IPS-18c (cell line): ENCODE data around the gene MKNK2.
A peak's percentile ranks its signal among the peaks of the same experiment; 100 is the strongest.
"Not testable (repeated sequence)": the region's sequence is repeated elsewhere in the genome, so short reads cannot be mapped to it uniquely, and the experiment has no call there.

Experiments
- H3K4me3 ChIP-seq: 2 replicates; pipeline ENCODE4 v1.7.0; 2013; ENCODE audit warnings: low read depth, mild to moderate bottlenecking, low read length, moderate library complexity; ENCODE audit not compliant: insufficient read depth
- H3K9me3 ChIP-seq: one replicate; pipeline ENCODE4 v1.6.1; 2013; ENCODE audit warnings: mild to moderate bottlenecking, low read length, moderate library complexity; ENCODE audit not compliant: control insufficient read depth, insufficient read depth

The MKNK2 gene

GRCh38 chr19:2050991-2051772, at the start of gene MKNK2:
Gene MKNK2, minus strand, starts transcription at chr19:2051244. Its CDS starts 393 bp downstream, at chr19:2050851.
- no peaks in the 10 kb centered on the region for H3K9me3 ChIP-seq
- peak within 1 kb of the TSS; percentile 79 for H3K4me3 ChIP-seq

GRCh38 chr19:2100719-2101061, 49.6 kb upstream of the MKNK2 start:
- no peak overlapping the region for H3K4me3 ChIP-seq

GRCh38 chr19:2099937-2100718, 49.1 kb upstream of the MKNK2 start:
- no peaks in the 10 kb centered on the region for H3K9me3 ChIP-seq

More at GRCh38 chr19:2100719-2101061, 49.6 kb upstream of the MKNK2 start:
- no peaks in the 10 kb centered on the region for H3K9me3 ChIP-seq

GRCh38 chr19:2099054-2099501, 48.0 kb upstream of the MKNK2 start:
- Histone ChIP-seq H3K4me3 (no peak overlapping the region), H3K9me3 (no peaks in the 10 kb centered on the region)

More at GRCh38 chr19:2099937-2100718, 49.1 kb upstream of the MKNK2 start:
- no peak overlapping the region for H3K4me3 ChIP-seq

- Histone ChIP-seq H3K9me3 (no peaks in the 10 kb centered on the region), H3K4me3 (no peak overlapping the region)
Measured at GRCh38 chr19:2097886-2098327, 46.9 kb upstream of the MKNK2 start.

GRCh38 chr19:2097203-2097885, 46.3 kb upstream of the MKNK2 start:
- peak overlapping the region; percentile 56 for H3K4me3 ChIP-seq

DNA sequence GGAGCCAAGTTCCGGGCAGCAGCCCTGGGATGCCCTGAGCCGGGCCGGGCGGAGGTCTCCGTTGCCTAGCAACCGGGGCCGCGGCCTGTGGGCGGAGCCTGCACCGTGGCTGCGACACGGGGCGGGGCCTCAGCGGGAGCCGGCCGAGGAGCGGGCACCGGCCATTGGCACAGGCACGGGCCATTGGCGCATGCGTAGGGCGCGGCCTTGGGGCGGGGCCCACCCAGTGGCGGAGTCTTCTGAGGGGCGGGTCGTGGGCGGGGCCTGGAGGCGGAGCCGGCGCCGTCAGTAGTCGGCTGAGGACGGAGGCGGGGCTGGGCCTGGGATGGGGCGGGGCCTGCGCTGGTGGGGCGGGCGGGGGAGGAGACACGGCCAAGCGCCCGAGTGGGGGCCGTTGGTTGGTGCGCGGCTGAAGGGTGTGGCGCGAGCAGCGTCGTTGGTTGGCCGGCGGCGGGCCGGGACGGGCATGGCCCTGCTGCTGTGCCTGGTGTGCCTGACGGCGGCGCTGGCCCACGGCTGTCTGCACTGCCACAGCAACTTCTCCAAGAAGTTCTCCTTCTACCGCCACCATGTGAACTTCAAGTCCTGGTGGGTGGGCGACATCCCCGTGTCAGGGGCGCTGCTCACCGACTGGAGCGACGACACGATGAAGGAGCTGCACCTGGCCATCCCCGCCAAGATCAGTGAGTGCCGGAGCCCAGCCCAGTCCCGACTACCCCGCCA, 45.6 kb upstream of the MKNK2 start, which contains the start of gene IZUMO4:
TSS of gene IZUMO4 (plus strand) at position 436 of the 723 bp plus-strand sequence. CDS start at position 467, 31 bp downstream.
- H3K4me3 ChIP-seq = peak within 1 kb of the TSS; percentile 79
- H3K9me3 ChIP-seq = no peaks in the 10 kb centered on the region

More at GRCh38 chr19:2097203-2097885, 46.3 kb upstream of the MKNK2 start:
- no peaks in the 10 kb centered on the region for H3K9me3 ChIP-seq

GRCh38 chr19:2096034-2096479, 45.0 kb upstream of the MKNK2 start, which contains the start of gene MOB3A:
Gene MOB3A, minus strand, starts transcription at chr19:2096326. Its CDS starts 17,766 bp downstream, at chr19:2078560.
- Histone ChIP-seq H3K4me3 (peak within 1 kb of the TSS; percentile 79), H3K9me3 (no peaks in the 10 kb centered on the region)

- not testable (repeated sequence) for H3K9me3 ChIP-seq, H3K4me3 ChIP-seq
Measured at GRCh38 chr19:2091926-2092525, 41.0 kb upstream of the MKNK2 start.

DNA sequence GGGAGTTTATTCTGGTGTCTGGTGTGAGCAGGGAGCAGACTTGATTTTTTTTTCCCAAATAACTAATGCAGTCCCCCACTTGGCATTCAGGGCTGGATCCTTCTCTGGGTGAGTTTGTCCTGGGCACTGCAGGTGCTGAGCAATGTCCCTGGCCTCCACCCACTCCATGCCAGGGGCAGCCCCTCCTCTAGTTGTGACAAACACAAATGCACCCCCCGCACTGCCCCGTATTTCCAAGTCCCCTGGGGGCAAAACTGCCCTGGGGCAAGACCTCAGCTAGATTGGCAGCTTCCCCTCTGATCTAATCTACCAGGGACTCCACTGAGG, 38.6 kb upstream of the MKNK2 start:
- Histone ChIP-seq H3K4me3 (no peak overlapping the region), H3K9me3 (no peaks in the 10 kb centered on the region)

DNA sequence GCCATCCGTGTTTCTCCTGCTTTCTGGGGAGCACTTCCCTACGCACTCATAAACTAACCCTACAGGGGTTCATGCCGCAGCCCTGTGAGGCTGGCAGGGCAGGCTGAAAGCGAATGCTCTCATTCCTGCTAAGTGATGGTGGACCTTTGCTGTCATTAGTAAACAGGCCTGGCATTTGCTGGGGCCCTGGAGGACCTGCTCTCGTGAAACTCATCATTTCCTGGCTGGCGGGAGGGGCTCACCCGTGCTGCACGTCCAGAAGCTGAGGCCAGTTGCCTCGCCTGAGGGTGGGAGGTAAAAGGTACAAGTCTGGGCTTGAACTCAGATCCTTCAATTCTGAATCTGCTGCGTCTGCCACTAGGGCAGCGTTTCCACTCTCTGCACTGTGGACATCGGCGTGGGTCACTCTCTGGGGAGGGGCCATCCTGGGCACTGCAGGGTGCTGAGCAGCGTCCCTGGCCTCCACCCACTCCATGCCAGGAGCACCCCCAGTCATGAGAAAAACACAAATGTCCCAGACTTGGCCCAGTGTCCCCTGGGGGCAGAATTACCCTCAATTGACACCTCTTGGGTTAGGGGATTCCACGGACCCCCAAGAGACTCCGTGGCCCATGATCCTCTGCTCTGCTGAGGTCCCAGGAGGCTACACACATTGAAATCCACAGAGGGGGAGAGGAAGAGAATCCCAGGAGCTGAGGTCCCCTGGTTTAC, 38.1 kb upstream of the MKNK2 start:
- Histone ChIP-seq H3K9me3 (no peaks in the 10 kb centered on the region), H3K4me3 (no peak overlapping the region)

DNA sequence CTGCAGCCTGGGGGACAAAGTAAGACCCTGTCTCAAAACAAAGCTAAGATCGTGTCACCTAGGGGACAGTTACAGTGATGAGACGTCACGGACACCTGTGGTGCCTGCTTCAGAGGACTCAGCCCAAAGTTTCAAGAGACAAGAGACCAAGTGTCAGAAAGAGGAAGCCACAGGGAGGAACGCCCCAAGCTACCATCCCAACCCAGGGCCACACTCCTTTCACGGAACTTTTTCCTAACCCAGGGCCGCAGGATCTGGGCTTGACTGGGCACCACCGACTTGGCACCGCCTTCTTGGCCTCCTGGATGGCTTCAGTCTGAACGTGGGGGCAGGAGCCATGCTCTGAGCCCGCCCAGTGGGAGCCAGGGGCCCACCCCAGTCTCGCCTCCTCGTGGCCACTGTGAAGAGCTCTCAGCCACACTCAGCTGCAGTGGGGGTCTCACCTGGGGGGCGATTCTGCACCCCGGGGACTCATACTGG, 36.6 kb upstream of the MKNK2 start:
- Histone ChIP-seq H3K4me3 (no peak overlapping the region), H3K9me3 (peaks cover 4% of the 10 kb centered on the region)

GRCh38 chr19:2086695-2087620, 35.9 kb upstream of the MKNK2 start:
- not testable (repeated sequence) for H3K9me3 ChIP-seq, H3K4me3 ChIP-seq

- H3K9me3 ChIP-seq = peaks cover 4% of the 10 kb centered on the region
- no peak overlapping the region for H3K4me3 ChIP-seq
Measured at GRCh38 chr19:2084993-2085720, 34.1 kb upstream of the MKNK2 start.
